Transverse colon (tissue), 4 donors: Measurements from ENCODE around the gene PRDM2.

Source experiments
- EP300 ChIP-seq: sonication (generic); formaldehyde crosslinking; IDR thresholded peaks from one replicate; pipeline ENCODE4 v1.6.1; 2017; ENCODE audit warnings: antibody characterized with exemption, low read depth
- POLR2A ChIP-seq: fragments of 450-650 bp; IDR thresholded peaks from one replicate; pipeline ENCODE4 v1.6.1; 2016; ENCODE audit warnings: antibody characterized with exemption, mild to moderate bottlenecking, moderate library complexity
- POLR2AphosphoS5 ChIP-seq, 3 donors: sonication (generic); formaldehyde crosslinking; IDR thresholded peaks; one replicate each; pipeline ENCODE4 v1.6.1; 2016; ENCODE audit warnings: antibody characterized with exemption in 3 of 3
- TF ChIP-seq, protein P1 (sequence below), 5 experiments: fragments of 200-600 bp in 3 of 5; fragments of 450-650 bp in 2 of 5; sonication (generic) in 3 of 5; IDR thresholded peaks; 1 replicate in 2 of 5; 2 replicates in 3 of 5; pipeline ENCODE4 v1.5.1; 2016 to 2017; ENCODE audit warnings: antibody characterized with exemption in 5 of 5, inconsistent platforms in 3 of 5, mild to moderate bottlenecking in 2 of 5, moderate library complexity in 1 of 5

DNA sequence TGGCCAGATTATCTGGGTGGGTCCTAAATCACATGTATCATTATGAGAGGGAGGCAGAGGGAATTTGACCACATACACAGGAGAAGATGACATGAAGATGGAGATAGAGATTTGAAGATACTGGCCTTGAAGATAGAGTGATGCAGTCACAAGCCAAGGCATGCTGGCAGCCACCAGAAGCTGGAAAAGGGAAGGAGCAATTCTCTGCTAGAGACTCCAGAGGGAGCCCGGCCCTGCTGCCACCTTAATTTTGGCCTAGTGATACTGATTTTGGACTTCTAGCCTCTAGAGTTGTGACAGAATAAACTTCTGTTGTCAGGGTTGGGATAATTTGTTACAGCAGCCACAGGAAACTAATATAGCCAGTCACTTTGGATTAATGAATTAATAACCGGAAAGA lies 2.2 kb upstream of the PRDM2 start:
- TF ChIP-seq EP300 (no peak), POLR2A (no peak), POLR2AphosphoS5 (IDR thresholded peaks at IDR 0.05) (no peak)
- TF ChIP-seq, protein P1, sequence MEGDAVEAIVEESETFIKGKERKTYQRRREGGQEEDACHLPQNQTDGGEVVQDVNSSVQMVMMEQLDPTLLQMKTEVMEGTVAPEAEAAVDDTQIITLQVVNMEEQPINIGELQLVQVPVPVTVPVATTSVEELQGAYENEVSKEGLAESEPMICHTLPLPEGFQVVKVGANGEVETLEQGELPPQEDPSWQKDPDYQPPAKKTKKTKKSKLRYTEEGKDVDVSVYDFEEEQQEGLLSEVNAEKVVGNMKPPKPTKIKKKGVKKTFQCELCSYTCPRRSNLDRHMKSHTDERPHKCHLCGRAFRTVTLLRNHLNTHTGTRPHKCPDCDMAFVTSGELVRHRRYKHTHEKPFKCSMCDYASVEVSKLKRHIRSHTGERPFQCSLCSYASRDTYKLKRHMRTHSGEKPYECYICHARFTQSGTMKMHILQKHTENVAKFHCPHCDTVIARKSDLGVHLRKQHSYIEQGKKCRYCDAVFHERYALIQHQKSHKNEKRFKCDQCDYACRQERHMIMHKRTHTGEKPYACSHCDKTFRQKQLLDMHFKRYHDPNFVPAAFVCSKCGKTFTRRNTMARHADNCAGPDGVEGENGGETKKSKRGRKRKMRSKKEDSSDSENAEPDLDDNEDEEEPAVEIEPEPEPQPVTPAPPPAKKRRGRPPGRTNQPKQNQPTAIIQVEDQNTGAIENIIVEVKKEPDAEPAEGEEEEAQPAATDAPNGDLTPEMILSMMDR (IDR thresholded peaks at IDR 0.05), result no peak
